Fibroblast of lung (primary cell): Measurements from ENCODE around the gene DYSF.

ENCODE experiments used
- CTCF ChIP-seq, 2 donors: IDR thresholded peaks in 1 of 2; conservative IDR thresholded peaks in 1 of 2; 1 replicate in 1 of 2; 2 replicates in 1 of 2; pipeline ENCODE4 v1.5.1; 2011 to 2012; ENCODE audit warnings: low read length in 2 of 2, control low read depth in 1 of 2, inconsistent platforms in 1 of 2, low read depth in 1 of 2, mild to moderate bottlenecking in 1 of 2
- EZH2 ChIP-seq: IDR thresholded peaks from 2 replicates; pipeline ENCODE4 v1.5.1; 2012; ENCODE audit warnings: low read length, control low read depth, mild to moderate bottlenecking; ENCODE audit errors: missing control alignments

- TF ChIP-seq CTCF (conservative IDR thresholded peaks at IDR 0.05 in 1 of 2, IDR thresholded peaks at IDR 0.05 in 1 of 2; ENCODE audit: low read depth in 1 of 2, low read length in 2 of 2) (no peak), EZH2 (no peak)
Observed at GRCh38 chr2:71684226-71685072, 231.1 kb downstream of the DYSF start.
